Endothelial cell of umbilical vein (primary cell): Measurements from ENCODE around the gene MT1B. TPM values are rescaled to one million over a fixed set of nuclear protein-coding genes. Genes with fewer than 3 reads are reported as not detected.

Experiments
- BruUV-seq: library from RNA; stranded (reverse); fragments of 400-500 nt; replicated peaks from 2 replicates; lab custom pipeline; 2021; lab: Mats Ljungman, UMichigan
- CTCF ChIA-PET: fragments of 300-600, 350-600 bp; sonication (Branson Sonifier 250); formaldehyde crosslinking; loops from one replicate; lab custom pipeline; 2021; ENCODE audit warnings: antibody characterized with exemption, inconsistent platforms; lab: Charles Lee
- POLR2A ChIA-PET: fragments of 300-600, 350-600 bp; sonication (Branson Sonifier 250); formaldehyde crosslinking; loops from one replicate; lab custom pipeline; 2021; ENCODE audit warnings: antibody characterized with exemption, inconsistent platforms; lab: Charles Lee
- DNase-seq: peaks from one replicate; pipeline ENCODE4 v3.0.0-alpha.2; 2011; ENCODE audit warnings: low read depth, low spot score
- FAIRE-seq: peaks from 2 replicates; lab custom pipeline; 2011; peaks lifted over from hg19 to GRCh38; lab: Jason Lieb, UNC
- H2AFZ ChIP-seq: 2 replicates; pipeline ENCODE4 v1.6.0; 2012; ENCODE audit warnings: low read depth, low read length, control low read depth, inconsistent platforms
- H3K27ac ChIP-seq: 2 replicates; pipeline ENCODE4 v1.5.1; 2011; ENCODE audit warnings: low read depth, mild to moderate bottlenecking, control low read depth, low read length, moderate library complexity; ENCODE audit not compliant: insufficient read depth
- H3K27me3 ChIP-seq, 2 experiments: 2 replicates each; pipeline versions ENCODE4 v1.6.0 to v1.6.1; 2011; ENCODE audit warnings: low read length in 2 of 2, mixed read lengths in 1 of 2; ENCODE audit not compliant: control insufficient read depth in 2 of 2, insufficient read depth in 2 of 2
- H3K36me3 ChIP-seq, 2 experiments: 2 replicates in 1 of 2; 3 replicates in 1 of 2; pipeline ENCODE4 v1.5.1; 2011; ENCODE audit warnings: low read length in 2 of 2, mild to moderate bottlenecking in 1 of 2, moderate library complexity in 1 of 2; ENCODE audit not compliant: control insufficient read depth in 2 of 2, insufficient read depth in 2 of 2; ENCODE audit errors: extremely low read depth in 1 of 2
- H3K4me1 ChIP-seq: 3 replicates; pipeline ENCODE4 v1.5.1; 2011; ENCODE audit warnings: mild to moderate bottlenecking, low read length; ENCODE audit not compliant: control insufficient read depth, insufficient read depth; ENCODE audit errors: extremely low read depth
- H3K4me2 ChIP-seq: 2 replicates; pipeline ENCODE4 v1.6.1; 2011; ENCODE audit warnings: low read length, control low read depth, mixed read lengths; ENCODE audit not compliant: insufficient read depth
- H3K4me3 ChIP-seq, 3 experiments: fragments of 200-600 bp in 1 of 3; sonication (generic), shearing (Covaris generic) in 1 of 3; replicated peaks in 1 of 3; 2 replicates each; pipeline ENCODE4 v1.5.1; 2011 to 2016; ENCODE audit warnings: control low read depth in 3 of 3, low read length in 3 of 3, mild to moderate bottlenecking in 2 of 3, inconsistent platforms in 1 of 3, low read depth in 1 of 3, moderate library complexity in 1 of 3; ENCODE audit not compliant: insufficient read depth in 1 of 3
- H3K79me2 ChIP-seq: 2 replicates; pipeline ENCODE4 v1.6.0; 2012; ENCODE audit warnings: low read length, inconsistent platforms; ENCODE audit not compliant: control insufficient read depth, insufficient read depth
- H3K9ac ChIP-seq: replicated peaks from 2 replicates; pipeline ENCODE3; 2011; ENCODE audit warnings: low read length, control low read depth; ENCODE audit not compliant: insufficient read depth; ENCODE audit errors: extremely low read depth
- H3K9me1 ChIP-seq: replicated peaks from 3 replicates; pipeline ENCODE4 v1.6.0; 2011; ENCODE audit warnings: mild to moderate bottlenecking, low read length; ENCODE audit not compliant: control insufficient read depth, insufficient read depth; ENCODE audit errors: extremely low read depth
- H3K9me3 ChIP-seq: replicated peaks from 2 replicates; pipeline ENCODE4 v1.5.1; 2012; ENCODE audit warnings: low read length, inconsistent platforms; ENCODE audit not compliant: control insufficient read depth, insufficient read depth
- H4K20me1 ChIP-seq: replicated peaks from 2 replicates; pipeline ENCODE3; 2011; ENCODE audit warnings: mild to moderate bottlenecking, low read length; ENCODE audit not compliant: control insufficient read depth, insufficient read depth; ENCODE audit errors: extremely low read depth
- CTCF ChIP-seq, 2 donors: IDR thresholded peaks; 1 replicate in 1 of 2; 2 replicates in 1 of 2; pipeline ENCODE4 v1.5.1; 2011; ENCODE audit warnings: low read length in 2 of 2, mild to moderate bottlenecking in 2 of 2, moderate library complexity in 2 of 2, control low read depth in 1 of 2, inconsistent platforms in 1 of 2, low read depth in 1 of 2; ENCODE audit not compliant: insufficient read depth in 1 of 2; ENCODE audit errors: extremely low read depth in 1 of 2
- EZH2 ChIP-seq: IDR thresholded peaks from 2 replicates; pipeline ENCODE4 v1.6.1; 2012; ENCODE audit warnings: borderline replicate concordance, low read depth, mild to moderate bottlenecking, moderate library complexity, low read length, inconsistent platforms; ENCODE audit not compliant: severe bottlenecking
- FOS ChIP-seq: IDR thresholded peaks from 2 replicates; pipeline ENCODE4 v1.6.1; 2011; ENCODE audit warnings: mild to moderate bottlenecking, low read length, moderate library complexity, borderline replicate concordance; ENCODE audit not compliant: insufficient read depth
- JUN ChIP-seq: IDR thresholded peaks from 2 replicates; pipeline ENCODE4 v1.6.1; 2011; ENCODE audit warnings: borderline replicate concordance, low read depth; ENCODE audit not compliant: insufficient read length, insufficient read depth
- MAX ChIP-seq: IDR thresholded peaks from 2 replicates; pipeline ENCODE4 v1.6.1; 2011; ENCODE audit not compliant: insufficient read depth, insufficient read length
- MYC ChIP-seq: IDR thresholded peaks from one replicate; pipeline ENCODE4 v1.6.1; 2011; ENCODE audit warnings: mild to moderate bottlenecking, low read depth, low read length
- POLR2A ChIP-seq: IDR thresholded peaks from 2 replicates; pipeline ENCODE4 v1.6.1; 2012; ENCODE audit warnings: low read depth, mild to moderate bottlenecking, control low read depth, low read length
- POLR2AphosphoS5 ChIP-seq: IDR thresholded peaks from 2 replicates; pipeline ENCODE4 v1.6.1; 2012; ENCODE audit warnings: low read depth, mild to moderate bottlenecking, control low read depth, low read length, moderate library complexity; ENCODE audit not compliant: insufficient read depth
- dilution Hi-C: fragments of 300-500 bp; cut with MboI; formaldehyde crosslinking; loops from one replicate; pipeline ENCODE4 v1.15.0; 2019; ENCODE audit warnings: low sequenced_read_pairs; ENCODE audit not compliant: extremely low pct_ligation_motif_present
- intact Hi-C: fragments of 100-400 bp; cut with micrococcal nuclease; formaldehyde crosslinking; loops from one replicate; pipeline ENCODE4 v1.10.0; 2022
- polyA plus RNA-seq, 4 experiments: library from polyadenylated mRNA; depleted of rRNA in 3 of 4; stranded (reverse) in 3 of 4; unstranded in 1 of 4; fragments of >200 nt; gene quantifications; 2 replicates each; pipeline versions ENCODE4 v1.2.1 to v1.2.3, GENCODE V29; 2011 to 2012; ENCODE audit warnings: missing spikeins in 1 of 4
- total RNA-seq: library from RNA; stranded (reverse); gene quantifications from 2 replicates; pipeline ENCODE4 v1.2.3, GENCODE V29; 2021

The MT1B gene
- total and polyA plus RNA-seq, 2 donors (not counting 3 experiments of a cell fraction or from before 2014, with no cell fraction given) = not detected

GRCh38 chr16:56647641-56648431, 3.9 kb upstream of the MT1B start:
- H3K4me2 ChIP-seq = no peak overlapping the region
- BruUV-seq = no TSS peak
- DNase-seq = no peak
- H3K9ac ChIP-seq = no peak overlapping the region
- no peak overlapping the region for H3K4me3 ChIP-seq
- peaks cover 50 to 71% of the 10 kb centered on the region in 2 experiments for H3K27me3 ChIP-seq
- TF ChIP-seq POLR2AphosphoS5 (no peak), FOS (no peak), EZH2 (peak; percentile 66), CTCF (IDR thresholded peaks at IDR 0.05; ENCODE audit: extremely low read depth in 1 of 2, insufficient read depth in 1 of 2, low read depth in 1 of 2, low read length in 2 of 2) (no peak)
- H3K27ac ChIP-seq = no peak overlapping the region
- no peaks in the 10 kb centered on the region for H3K36me3 ChIP-seq
- no peak overlapping the region for H2AFZ ChIP-seq
- POLR2A ChIA-PET = no interaction called here
- H3K9me1 ChIP-seq = no peaks in the 10 kb centered on the region
- no peaks in the 10 kb centered on the region for H4K20me1 ChIP-seq
- intact Hi-C loops = no loop called here
- H3K4me1 ChIP-seq = peaks cover 7% of the 10 kb centered on the region
- H3K9me3 ChIP-seq = no peaks in the 10 kb centered on the region
- dilution Hi-C loops = no loop called here
- FAIRE-seq = no peak
- H3K79me2 ChIP-seq = no peaks in the 10 kb centered on the region
- CTCF ChIA-PET = no interaction called here

- Histone ChIP-seq H3K9me3 (no peaks in the 10 kb centered on the region), H3K27ac (no peak overlapping the region), H3K9me1 (no peaks in the 10 kb centered on the region), H3K9ac (no peak overlapping the region), H3K79me2 (no peaks in the 10 kb centered on the region), H3K4me2 (no peak overlapping the region), H3K27me3 (peaks cover 46 to 59% of the 10 kb centered on the region in 2 experiments), H4K20me1 (no peaks in the 10 kb centered on the region), H3K4me3 (no peak overlapping the region), H3K4me1 (no peaks in the 10 kb centered on the region), H2AFZ (no peak overlapping the region), H3K36me3 (no peaks in the 10 kb centered on the region)
- DNase-seq (no peak), FAIRE-seq (no peak)
- no TSS peak for BruUV-seq
- ChIA-PET POLR2A (no interaction called here), CTCF (interaction anchor here (1.1 kb wide), 1 partner anchor 52 kb away, joined by 4 read pairs; no protein-coding TSS in a partner anchor)
- dilution Hi-C loops (no loop called here), intact Hi-C loops (no loop called here)
- no peak for TF ChIP-seq POLR2AphosphoS5
- no peak for TF ChIP-seq CTCF (IDR thresholded peaks at IDR 0.05; ENCODE audit: extremely low read depth in 1 of 2, insufficient read depth in 1 of 2, low read depth in 1 of 2, low read length in 2 of 2)
- TF ChIP-seq EZH2 = no peak
- TF ChIP-seq POLR2A = no peak
- TF ChIP-seq JUN = no peak
- no peak for TF ChIP-seq MAX
- TF ChIP-seq MYC = no peak
- no peak for TF ChIP-seq FOS
These were observed 2.4 kb upstream of the MT1B start for GRCh38 chr16:56649271-56649670.
